Measurements from ENCODE around the gene FBLN5.

- TF ChIP-seq CTCF (conservative IDR thresholded peaks at IDR 0.05; ENCODE audit: low read depth, low read length) (no peak), USF2 (IDR thresholded peaks at IDR 0.05; ENCODE audit: low read depth, low read length) (no peak), POLR2A (IDR thresholded peaks at IDR 0.05; ENCODE audit: low read depth, low read length) (no peak), SMC3 (IDR thresholded peaks at IDR 0.05; ENCODE audit: low read depth, low read length) (no peak), RAD21 (IDR thresholded peaks at IDR 0.05; ENCODE audit: low read length) (no peak)
These were observed 73.8 kb downstream of the FBLN5 start for GRCh38 chr14:91873471-91874415.

Measured in IMR-90 (cell line).